Psoas muscle (tissue), 8 donors: ENCODE results near the gene KRT6B. TPM values are rescaled to one million over a fixed set of nuclear protein-coding genes. Genes with fewer than 3 reads are reported as not detected.

Source experiments
- ATAC-seq, 4 donors: fragments of 200-7000 bp; cut with Tn5 transposase; one replicate each; pipeline ENCODE4 v1.9.1; 2020; ENCODE audit warnings: moderate library complexity in 3 of 4, mild to moderate bottlenecking in 2 of 4
- DNase-seq, 2 donors: peaks; one replicate each; pipeline ENCODE4 v3.0.0-alpha.2; 2020
- H3K27ac ChIP-seq: fragments of 200-600 bp; one replicate; pipeline ENCODE4 v1.8.0; 2022
- H3K27me3 ChIP-seq, 3 donors: fragments of 200-600 bp in 1 of 3; one replicate each; pipeline versions ENCODE4 v1.6.1 to v1.8.0; 2013 to 2022; ENCODE audit warnings: low read length in 2 of 3, mild to moderate bottlenecking in 2 of 3, moderate library complexity in 1 of 3; ENCODE audit not compliant: insufficient read depth in 3 of 3
- H3K36me3 ChIP-seq, 2 donors: fragments of 200-600 bp in 1 of 2; one replicate each; pipeline versions ENCODE4 v1.6.1 to v1.8.0; 2013 to 2022; ENCODE audit warnings: low read depth in 1 of 2, mild to moderate bottlenecking in 1 of 2, moderate library complexity in 1 of 2; ENCODE audit not compliant: insufficient read depth in 1 of 2
- H3K4me1 ChIP-seq: fragments of 200-600 bp; one replicate; pipeline ENCODE4 v1.8.0; 2022
- H3K4me3 ChIP-seq: fragments of 200-600 bp; one replicate; pipeline ENCODE4 v1.8.0; 2022; ENCODE audit warnings: mild to moderate bottlenecking
- H3K9me3 ChIP-seq: fragments of 200-600 bp; one replicate; pipeline ENCODE4 v1.8.0; 2022
- WGBS, 3 donors: extraction: QIAGEN DNeasy Blood & Tissue Kit; methylation state at CpG; one replicate each; pipeline versions ENCODE4 v1.1.6 to v1.1.7; 2013; 5-methylcytosine and 5-hydroxymethylcytosine counted together
- intact Hi-C, 2 donors: fragments of 100-400 bp; cut with DNase I; formaldehyde crosslinking; loops; one replicate each; pipeline versions ENCODE4 v1.11.0 to v1.14.2; 2022
- polyA plus RNA-seq, 3 donors: library from polyadenylated mRNA; stranded (reverse); fragments of 200-250 nt; gene quantifications; one replicate each; pipeline ENCODE4 v1.2.3, GENCODE V29; 2013
- total RNA-seq, 4 donors: library from RNA; stranded (reverse); fragmentation: NEBNext Ultra II Directional in 2 of 4; extraction: Animal tissue kit (Norgen Biotek cat#: 25700) in 2 of 4; gene quantifications; one replicate each; pipeline versions ENCODE4 v1.2.1 to v1.2.4, GENCODE V29; 2021 to 2023
- TF ChIP-seq, protein P1 (sequence below): fragments of 200-600 bp; IDR thresholded peaks from one replicate; pipeline ENCODE4 v1.8.0; 2022; ENCODE audit warnings: antibody characterized with exemption
- donor health status: healthy with polysubstance abuse.
- donor health status: DM: no; HTN: no; CAD: no; lungs with moderate emphysema.
- donor health status: Bipolar disorder and iron deficiency.
- donor health status: healthy.
- donor health status: DM: yes; HTN: yes; CAD: no.
- donor health status: DM: no; HTN: no; CAD: no.
- donor health status: DM: no; HTN: no; CAD: no.
- donor health status: DM: yes; HTN: yes; CAD: no.

The KRT6B gene
- total and polyA plus RNA-seq, 7 donors = 0.04 to 0.32 (median 0.15) TPM; not detected in 3

DNA sequence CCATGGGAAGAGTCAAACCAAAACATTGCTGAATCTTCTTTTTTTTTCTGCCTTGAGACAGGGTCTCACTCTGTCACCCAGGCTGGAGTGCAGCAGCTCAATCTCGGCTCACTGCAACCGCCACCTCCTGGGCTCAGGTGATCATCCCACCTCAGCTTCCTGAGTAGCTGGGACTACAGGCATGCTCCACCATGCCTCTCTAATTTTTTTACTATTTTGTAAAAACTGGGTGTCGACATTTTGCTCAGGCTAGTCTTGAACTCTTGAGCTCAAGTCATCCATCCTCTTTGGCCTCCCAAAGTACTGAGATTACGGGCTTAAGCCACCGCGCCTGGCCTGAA is 16.3 kb downstream of the KRT6B start:
- Histone ChIP-seq H3K4me3 (no peak overlapping the region), H3K4me1 (no peaks in the 10 kb centered on the region), H3K27me3 (peaks cover 0 to 24% (median 1%) of the 10 kb centered on the region in 3 donors), H3K27ac (no peak overlapping the region), H3K9me3 (no peaks in the 10 kb centered on the region), H3K36me3 (no peaks in the 10 kb centered on the region)
- WGBS, 3 donors = 70 to 85% (median 72%) methylated on average over 6 of the region's 6 CpGs
- intact Hi-C loops = no loop called here
- TF ChIP-seq, protein P1, sequence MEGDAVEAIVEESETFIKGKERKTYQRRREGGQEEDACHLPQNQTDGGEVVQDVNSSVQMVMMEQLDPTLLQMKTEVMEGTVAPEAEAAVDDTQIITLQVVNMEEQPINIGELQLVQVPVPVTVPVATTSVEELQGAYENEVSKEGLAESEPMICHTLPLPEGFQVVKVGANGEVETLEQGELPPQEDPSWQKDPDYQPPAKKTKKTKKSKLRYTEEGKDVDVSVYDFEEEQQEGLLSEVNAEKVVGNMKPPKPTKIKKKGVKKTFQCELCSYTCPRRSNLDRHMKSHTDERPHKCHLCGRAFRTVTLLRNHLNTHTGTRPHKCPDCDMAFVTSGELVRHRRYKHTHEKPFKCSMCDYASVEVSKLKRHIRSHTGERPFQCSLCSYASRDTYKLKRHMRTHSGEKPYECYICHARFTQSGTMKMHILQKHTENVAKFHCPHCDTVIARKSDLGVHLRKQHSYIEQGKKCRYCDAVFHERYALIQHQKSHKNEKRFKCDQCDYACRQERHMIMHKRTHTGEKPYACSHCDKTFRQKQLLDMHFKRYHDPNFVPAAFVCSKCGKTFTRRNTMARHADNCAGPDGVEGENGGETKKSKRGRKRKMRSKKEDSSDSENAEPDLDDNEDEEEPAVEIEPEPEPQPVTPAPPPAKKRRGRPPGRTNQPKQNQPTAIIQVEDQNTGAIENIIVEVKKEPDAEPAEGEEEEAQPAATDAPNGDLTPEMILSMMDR = no peak
- DNase-seq (no peak), ATAC-seq (no peak)

GRCh38 chr12:52434760-52435530 is 17.0 kb downstream of the KRT6B start:
- Histone ChIP-seq H3K36me3 (no peaks in the 10 kb centered on the region), H3K4me3 (no peak overlapping the region), H3K27me3 (peaks cover 0 to 20% (median 2%) of the 10 kb centered on the region in 3 donors), H3K27ac (no peak overlapping the region), H3K4me1 (no peaks in the 10 kb centered on the region), H3K9me3 (no peaks in the 10 kb centered on the region)
- DNase-seq (no peak), ATAC-seq (no peak)
- WGBS, 3 donors = 83 to 88% (median 85%) methylated on average over 6 of the region's 6 CpGs
- intact Hi-C loops = no loop called here
- TF ChIP-seq, protein P1 = no peak

GRCh38 chr12:52434081-52434733 is 17.7 kb downstream of the KRT6B start, which contains the start of gene KRT75:
TSS of gene KRT75 (minus strand) at chr12:52434371. CDS start at chr12:52434304, 67 bp downstream.
- no peaks in the 10 kb centered on the region for H3K9me3 ChIP-seq

GRCh38 chr12:52433501-52434080 is 18.4 kb downstream of the KRT6B start:
- Histone ChIP-seq H3K27me3 (peaks cover 0 to 23% (median 2%) of the 10 kb centered on the region in 3 donors), H3K27ac (no peak overlapping the region), H3K4me3 (no peak overlapping the region), H3K4me1 (no peaks in the 10 kb centered on the region), H3K9me3 (no peaks in the 10 kb centered on the region), H3K36me3 (no peaks in the 10 kb centered on the region)
- WGBS, 3 donors = 87 to 89% (median 88%) methylated on average over 12 of the region's 12 CpGs
- DNase-seq = no peak
- ATAC-seq = no peak
- intact Hi-C loops = no loop called here
- TF ChIP-seq, protein P1 = no peak

More at GRCh38 chr12:52434081-52434733, 17.7 kb downstream of the KRT6B start, which contains the start of gene KRT75:
- no peak for ATAC-seq
- TF ChIP-seq, protein P1 = no peak
- no peak for DNase-seq
- peaks cover 0 to 21% (median 2%) of the 10 kb centered on the region in 3 donors for H3K27me3 ChIP-seq
- H3K4me3 ChIP-seq = no peak within 1 kb of the TSS
- H3K36me3 ChIP-seq = no peaks in the 10 kb centered on the region
- intact Hi-C loops = no loop called here
- WGBS, 3 donors = 61 to 65% (median 64%) methylated on average over 20 of the region's 20 CpGs
- no peaks in the 10 kb centered on the region for H3K4me1 ChIP-seq
- no peak within 1 kb of the TSS for H3K27ac ChIP-seq
